ENCODE measurements around the gene GJA5. TPM values are rescaled to one million over a fixed set of nuclear protein-coding genes. Genes with fewer than 3 reads are reported as not detected.

The GJA5 gene
- total RNA-seq, 1 donor from 2014 or later: not detected

DNA sequence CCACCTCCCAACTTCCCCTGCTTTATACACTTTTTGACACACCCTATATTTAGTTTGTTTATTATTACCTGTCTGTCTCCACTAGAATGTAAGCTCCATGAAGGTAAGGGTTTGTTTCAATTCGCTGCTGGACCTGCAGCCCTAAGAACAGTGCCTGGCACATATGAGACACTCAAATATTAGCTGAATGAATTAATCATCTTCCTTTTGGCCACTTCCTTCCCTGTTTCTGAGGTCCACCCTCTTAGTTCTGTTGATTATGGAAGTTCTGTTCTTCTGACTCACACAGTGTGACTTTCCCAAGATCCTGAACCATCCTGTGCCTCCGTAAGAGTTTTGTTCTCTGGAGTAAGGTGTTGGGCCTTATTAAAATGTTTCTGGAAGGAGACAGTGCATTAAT, 40.4 kb upstream of the GJA5 start:
- ATAC-seq (ENCODE audit: low read depth) (no peak), DNase-seq (no peak)
- peaks cover 7% of the 10 kb centered on the region for H3K27me3 Mint-ChIP-seq
- no peak overlapping the region for H3K4me3 Mint-ChIP-seq
- TF ChIP-seq, protein P1, sequence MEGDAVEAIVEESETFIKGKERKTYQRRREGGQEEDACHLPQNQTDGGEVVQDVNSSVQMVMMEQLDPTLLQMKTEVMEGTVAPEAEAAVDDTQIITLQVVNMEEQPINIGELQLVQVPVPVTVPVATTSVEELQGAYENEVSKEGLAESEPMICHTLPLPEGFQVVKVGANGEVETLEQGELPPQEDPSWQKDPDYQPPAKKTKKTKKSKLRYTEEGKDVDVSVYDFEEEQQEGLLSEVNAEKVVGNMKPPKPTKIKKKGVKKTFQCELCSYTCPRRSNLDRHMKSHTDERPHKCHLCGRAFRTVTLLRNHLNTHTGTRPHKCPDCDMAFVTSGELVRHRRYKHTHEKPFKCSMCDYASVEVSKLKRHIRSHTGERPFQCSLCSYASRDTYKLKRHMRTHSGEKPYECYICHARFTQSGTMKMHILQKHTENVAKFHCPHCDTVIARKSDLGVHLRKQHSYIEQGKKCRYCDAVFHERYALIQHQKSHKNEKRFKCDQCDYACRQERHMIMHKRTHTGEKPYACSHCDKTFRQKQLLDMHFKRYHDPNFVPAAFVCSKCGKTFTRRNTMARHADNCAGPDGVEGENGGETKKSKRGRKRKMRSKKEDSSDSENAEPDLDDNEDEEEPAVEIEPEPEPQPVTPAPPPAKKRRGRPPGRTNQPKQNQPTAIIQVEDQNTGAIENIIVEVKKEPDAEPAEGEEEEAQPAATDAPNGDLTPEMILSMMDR (IDR thresholded peaks at IDR 0.05): no peak
- ChIA-PET POLR2A (no interaction called here), CTCF (no interaction called here)
- no peaks in the 10 kb centered on the region for H3K9me3 Mint-ChIP-seq
- H3K4me1 Mint-ChIP-seq: no peaks in the 10 kb centered on the region
- intact Hi-C loops (cut with micrococcal nuclease): no loop called here
- no peak overlapping the region for H3K27ac Mint-ChIP-seq
- no peaks in the 10 kb centered on the region for H3K36me3 Mint-ChIP-seq (ENCODE audit: low read depth)

GRCh38 chr1:147798731-147799130, 38.3 kb upstream of the GJA5 start:
- no peaks in the 10 kb centered on the region for H3K9me3 Mint-ChIP-seq
- no peak overlapping the region for H3K27ac Mint-ChIP-seq
- intact Hi-C loops (cut with micrococcal nuclease): no loop called here
- DNase-seq: no peak
- ATAC-seq (ENCODE audit: low read depth): no peak
- ChIA-PET CTCF (no interaction called here), POLR2A (no interaction called here)
- H3K27me3 Mint-ChIP-seq: peaks cover 7% of the 10 kb centered on the region
- no peak overlapping the region for H3K4me3 Mint-ChIP-seq
- H3K4me1 Mint-ChIP-seq: no peaks in the 10 kb centered on the region
- TF ChIP-seq, protein P1 (IDR thresholded peaks at IDR 0.05): no peak
- H3K36me3 Mint-ChIP-seq (ENCODE audit: low read depth): no peaks in the 10 kb centered on the region

DNA sequence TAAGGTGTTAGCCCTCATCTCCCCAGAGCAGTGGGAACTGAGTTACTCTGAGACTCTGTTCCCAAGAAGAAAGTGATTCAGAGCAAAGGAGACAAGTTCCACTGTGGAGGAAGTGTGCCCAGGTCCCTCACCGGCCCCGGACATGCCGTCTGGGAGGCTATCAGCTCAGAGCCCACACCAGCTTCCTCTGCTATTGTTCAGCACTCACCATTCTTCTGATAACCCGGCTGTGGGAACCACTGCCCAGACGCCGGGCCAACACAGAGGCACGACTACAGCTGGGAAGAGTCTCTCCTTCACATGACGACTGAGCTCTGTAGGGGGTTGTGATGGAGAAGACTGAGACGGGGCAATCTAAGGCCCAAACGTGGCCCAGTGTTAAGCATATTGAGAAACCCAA, 34.2 kb upstream of the GJA5 start:
- ATAC-seq (ENCODE audit: low read depth): no peak
- DNase-seq: no peak
- CTCF ChIA-PET: no interaction called here
- POLR2A ChIA-PET: no interaction called here
- H3K27ac Mint-ChIP-seq: no peak overlapping the region
- TF ChIP-seq, protein P1 (IDR thresholded peaks at IDR 0.05): no peak
- no peaks in the 10 kb centered on the region for H3K9me3 Mint-ChIP-seq
- H3K36me3 Mint-ChIP-seq (ENCODE audit: low read depth): no peaks in the 10 kb centered on the region
- H3K27me3 Mint-ChIP-seq: peaks cover 7% of the 10 kb centered on the region
- no peaks in the 10 kb centered on the region for H3K4me1 Mint-ChIP-seq
- intact Hi-C loops (cut with micrococcal nuclease): no loop called here
- no peak overlapping the region for H3K4me3 Mint-ChIP-seq

- TF ChIP-seq, protein P1 (IDR thresholded peaks at IDR 0.05): no peak
- no peaks in the 10 kb centered on the region for H3K9me3 Mint-ChIP-seq
- ChIA-PET POLR2A (no interaction called here), CTCF (no interaction called here)
- peaks cover 15% of the 10 kb centered on the region for H3K27me3 Mint-ChIP-seq
- no peak overlapping the region for H3K4me3 Mint-ChIP-seq
- H3K27ac Mint-ChIP-seq: no peak overlapping the region
- H3K4me1 Mint-ChIP-seq: no peaks in the 10 kb centered on the region
- H3K36me3 Mint-ChIP-seq (ENCODE audit: low read depth): no peaks in the 10 kb centered on the region
- DNase-seq: no peak
- intact Hi-C loops (cut with micrococcal nuclease): no loop called here
- ATAC-seq (ENCODE audit: low read depth): no peak
These were observed 31.5 kb upstream of the GJA5 start for GRCh38 chr1:147791876-147792275.

DNA sequence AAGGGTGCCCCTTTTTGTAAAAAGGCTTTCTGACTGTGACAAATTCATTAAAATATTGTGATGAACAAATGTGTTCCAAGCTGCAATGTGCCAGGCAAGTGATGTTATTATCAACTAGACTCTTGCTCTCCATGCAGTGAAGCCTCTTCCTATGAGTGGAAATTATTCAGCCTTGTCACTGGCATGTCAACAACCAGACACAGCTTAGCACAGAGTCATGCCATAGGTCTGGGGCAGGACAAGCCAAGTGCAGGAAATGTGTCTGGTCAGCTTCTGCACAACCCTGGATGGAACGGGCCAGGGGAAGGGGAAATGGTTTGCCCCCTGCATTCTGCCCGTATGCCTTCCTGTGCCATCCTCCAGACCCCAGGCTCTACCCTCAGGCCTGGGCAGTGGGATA, 27.4 kb upstream of the GJA5 start:
- intact Hi-C loops (cut with micrococcal nuclease): no loop called here
- ChIA-PET POLR2A (no interaction called here), CTCF (no interaction called here)
- H3K27ac Mint-ChIP-seq: no peak overlapping the region
- no peak for DNase-seq
- H3K4me1 Mint-ChIP-seq: no peaks in the 10 kb centered on the region
- H3K36me3 Mint-ChIP-seq (ENCODE audit: low read depth): no peaks in the 10 kb centered on the region
- TF ChIP-seq, protein P1 (IDR thresholded peaks at IDR 0.05): no peak
- H3K4me3 Mint-ChIP-seq: no peak overlapping the region
- H3K9me3 Mint-ChIP-seq: no peaks in the 10 kb centered on the region
- ATAC-seq (ENCODE audit: low read depth): no peak
- H3K27me3 Mint-ChIP-seq: peaks cover 25% of the 10 kb centered on the region

Measured in activated B cell treated with CpG ODN at 0.5 μM for 24 hours (primary cell).